Brain microvascular endothelial cell (primary cell): ENCODE results near the gene PLA2G2D.

ENCODE experiments used
- DNase-seq: peaks from one replicate; pipeline ENCODE4 v3.0.0-alpha.2; 2020
- H3K27ac ChIP-seq: fragments of 250-450 bp; sonication (Bioruptor Pico); 2 replicates; pipeline ENCODE4 v1.5.1; 2020; ENCODE audit warnings: mild to moderate bottlenecking, moderate library complexity
- H3K27me3 ChIP-seq: fragments of 250-450 bp; sonication (Bioruptor Pico); replicated peaks from 2 replicates; pipeline ENCODE4 v1.5.1; 2020; ENCODE audit warnings: mild to moderate bottlenecking
- H3K36me3 ChIP-seq: fragments of 250-450 bp; sonication (Bioruptor Pico); replicated peaks from 2 replicates; pipeline ENCODE4 v1.5.1; 2020; ENCODE audit warnings: mild to moderate bottlenecking
- H3K4me3 ChIP-seq: 2 replicates; pipeline ENCODE4 v1.5.1; 2011; ENCODE audit warnings: low read depth, mild to moderate bottlenecking, control low read depth, low read length, moderate library complexity
- CTCF ChIP-seq: IDR thresholded peaks from 2 replicates; pipeline ENCODE4 v1.5.1; 2011; ENCODE audit warnings: low read depth, mild to moderate bottlenecking, moderate library complexity, low read length, control low read depth, inconsistent platforms; ENCODE audit errors: missing control alignments
- in situ Hi-C: cut with HindIII; loops from 2 replicates; pipeline ENCODE4 v1.10.0; 2017; ENCODE audit warnings: low sequenced_read_pairs, low pct_ligation_motif_present

The PLA2G2D gene

GRCh38 chr1:20117236-20117635 lies 2.1 kb downstream of the PLA2G2D start:
- TF ChIP-seq CTCF: no peak
- no peaks in the 10 kb centered on the region for H3K36me3 ChIP-seq
- H3K27ac ChIP-seq: no peak overlapping the region
- no peaks in the 10 kb centered on the region for H3K27me3 ChIP-seq
- in situ Hi-C loops: no loop called here
- no peak overlapping the region for H3K4me3 ChIP-seq
- no peak for DNase-seq

GRCh38 chr1:20115916-20116315 lies 3.4 kb downstream of the PLA2G2D start:
- no peak for DNase-seq
- Histone ChIP-seq H3K27ac (no peak overlapping the region), H3K36me3 (no peaks in the 10 kb centered on the region), H3K4me3 (no peak overlapping the region), H3K27me3 (no peaks in the 10 kb centered on the region)
- TF ChIP-seq CTCF: no peak
- in situ Hi-C loops: no loop called here

GRCh38 chr1:20115479-20115878 lies 3.9 kb downstream of the PLA2G2D start:
- H3K27ac ChIP-seq: no peak overlapping the region
- no peaks in the 10 kb centered on the region for H3K27me3 ChIP-seq
- no peak for DNase-seq
- no peaks in the 10 kb centered on the region for H3K36me3 ChIP-seq
- TF ChIP-seq CTCF: no peak
- in situ Hi-C loops: no loop called here
- H3K4me3 ChIP-seq: no peak overlapping the region

- Histone ChIP-seq H3K27me3 (no peaks in the 10 kb centered on the region), H3K27ac (no peak overlapping the region), H3K36me3 (no peaks in the 10 kb centered on the region), H3K4me3 (no peak overlapping the region)
- in situ Hi-C loops: no loop called here
- no peak for DNase-seq
- TF ChIP-seq CTCF: no peak
Measured at GRCh38 chr1:20114021-20114648, 5.2 kb downstream of the PLA2G2D start.

GRCh38 chr1:20112279-20113000 lies 6.9 kb downstream of the PLA2G2D start:
- H3K4me3 ChIP-seq: no peak overlapping the region
- H3K27ac ChIP-seq: no peak overlapping the region
- H3K27me3 ChIP-seq: no peaks in the 10 kb centered on the region
- in situ Hi-C loops: no loop called here
- DNase-seq: no peak
- no peak for TF ChIP-seq CTCF
- no peaks in the 10 kb centered on the region for H3K36me3 ChIP-seq

GRCh38 chr1:20111452-20111851 lies 7.9 kb downstream of the PLA2G2D start:
- TF ChIP-seq CTCF: no peak
- in situ Hi-C loops: no loop called here
- DNase-seq: no peak
- Histone ChIP-seq H3K36me3 (no peaks in the 10 kb centered on the region), H3K27ac (no peak overlapping the region), H3K27me3 (no peaks in the 10 kb centered on the region), H3K4me3 (no peak overlapping the region)
